Tibial artery (tissue), 4 donors: ENCODE measurements around the gene SDHAF4.

Experiments used
- DNase-seq, 2 donors: peaks; one replicate each; pipeline ENCODE4 v3.0.0-alpha.2; 2019
- H3K27ac ChIP-seq, 2 donors: fragments of 200-600 bp; sonication (generic) in 1 of 2; 1 replicate in 1 of 2; 2 replicates in 1 of 2; pipeline ENCODE4 v1.5.1; 2018 to 2019; ENCODE audit warnings: mild to moderate bottlenecking in 1 of 2
- H3K27me3 ChIP-seq, 2 donors: fragments of 200-600 bp; sonication (generic) in 1 of 2; one replicate each; pipeline versions ENCODE4 v1.5.1 to v1.6.0; 2016 to 2019
- H3K36me3 ChIP-seq, 3 donors: fragments of 200-600 bp; sonication (generic) in 2 of 3; one replicate each; pipeline ENCODE4 v1.5.1; 2016 to 2019; ENCODE audit warnings: mild to moderate bottlenecking in 2 of 3
- H3K4me1 ChIP-seq, 4 donors: fragments of 200-600 bp; sonication (generic) in 2 of 4; 1 replicate in 3 of 4; 2 replicates in 1 of 4; pipeline ENCODE4 v1.5.1; 2016 to 2019
- H3K4me3 ChIP-seq, 2 donors: fragments of 200-600 bp; sonication (generic) in 1 of 2; 1 replicate in 1 of 2; 2 replicates in 1 of 2; pipeline ENCODE4 v1.5.1; 2018 to 2019; ENCODE audit warnings: mild to moderate bottlenecking in 2 of 2
- H3K9me3 ChIP-seq, 3 donors: fragments of 200-600 bp; sonication (generic) in 1 of 3; one replicate each; pipeline ENCODE4 v1.5.1; 2016 to 2019
- CTCF ChIP-seq, 2 experiments: fragments of 200-600 bp in 1 of 2; fragments of 450-650 bp in 1 of 2; IDR thresholded peaks; one replicate each; pipeline ENCODE4 v1.5.1; 2017 to 2019; ENCODE audit warnings: antibody characterized with exemption in 2 of 2, mild to moderate bottlenecking in 1 of 2, moderate library complexity in 1 of 2
- intact Hi-C: fragments of 100-400 bp; cut with DNase I; formaldehyde crosslinking; loops from one replicate; pipeline ENCODE4 v1.15.0; 2023; ENCODE audit warnings: low total_unique reads

The SDHAF4 gene

GRCh38 chr6:70530023-70530422, 36.7 kb upstream of the SDHAF4 start:
- TF ChIP-seq CTCF (IDR thresholded peaks at IDR 0.05): no peak
- Histone ChIP-seq H3K4me3 (no peak overlapping the region), H3K27ac (no peak overlapping the region), H3K36me3 (peaks cover 6 to 34% (median 17%) of the 10 kb centered on the region in 3 donors), H3K4me1 (no peaks in the 10 kb centered on the region), H3K27me3 (no peaks in the 10 kb centered on the region), H3K9me3 (no peaks in the 10 kb centered on the region)
- intact Hi-C loops: no loop called here
- DNase-seq: no peak

GRCh38 chr6:70531133-70531532, 35.6 kb upstream of the SDHAF4 start:
- Histone ChIP-seq H3K4me1 (no peaks in the 10 kb centered on the region), H3K9me3 (no peaks in the 10 kb centered on the region), H3K27me3 (no peaks in the 10 kb centered on the region), H3K36me3 (peaks cover 10 to 39% (median 17%) of the 10 kb centered on the region in 3 donors), H3K4me3 (no peak overlapping the region), H3K27ac (no peak overlapping the region)
- DNase-seq: no peak
- intact Hi-C loops: no loop called here
- no peak for TF ChIP-seq CTCF (IDR thresholded peaks at IDR 0.05)

- H3K27me3 ChIP-seq: no peaks in the 10 kb centered on the region
- no peak for TF ChIP-seq CTCF (IDR thresholded peaks at IDR 0.05)
- no peak overlapping the region for H3K27ac ChIP-seq
- intact Hi-C loops: no loop called here
- DNase-seq: no peak
- H3K36me3 ChIP-seq: peaks cover 18 to 40% (median 21%) of the 10 kb centered on the region in 3 donors
- H3K4me3 ChIP-seq: no peak overlapping the region
- no peaks in the 10 kb centered on the region for H3K4me1 ChIP-seq
- no peaks in the 10 kb centered on the region for H3K9me3 ChIP-seq
These were observed 29.5 kb upstream of the SDHAF4 start for GRCh38 chr6:70537266-70537665.

GRCh38 chr6:70538376-70538775, 28.4 kb upstream of the SDHAF4 start:
- DNase-seq: no peak
- intact Hi-C loops: no loop called here
- no peaks in the 10 kb centered on the region for H3K27me3 ChIP-seq
- H3K9me3 ChIP-seq: no peaks in the 10 kb centered on the region
- no peak overlapping the region for H3K27ac ChIP-seq
- peaks cover 14 to 44% (median 18%) of the 10 kb centered on the region in 3 donors for H3K36me3 ChIP-seq
- no peak for TF ChIP-seq CTCF (IDR thresholded peaks at IDR 0.05)
- no peak overlapping the region for H3K4me3 ChIP-seq
- H3K4me1 ChIP-seq: no peaks in the 10 kb centered on the region

GRCh38 chr6:70547313-70547712, 19.4 kb upstream of the SDHAF4 start:
- peak; percentile 43 to 47 for TF ChIP-seq CTCF (IDR thresholded peaks at IDR 0.05)
- DNase-seq: no peak
- H3K4me3 ChIP-seq: no peak overlapping the region
- H3K27me3 ChIP-seq: no peaks in the 10 kb centered on the region
- H3K9me3 ChIP-seq: no peaks in the 10 kb centered on the region
- H3K4me1 ChIP-seq: peaks cover 0 to 11% (median 2%) of the 10 kb centered on the region in 4 donors
- H3K27ac ChIP-seq: peak overlapping the region; percentile 37 to 44
- H3K36me3 ChIP-seq: peaks cover 0 to 21% (median 0%) of the 10 kb centered on the region in 3 donors
- intact Hi-C loops: no loop called here

GRCh38 chr6:70547905-70548304, 18.8 kb upstream of the SDHAF4 start:
- Histone ChIP-seq H3K9me3 (no peaks in the 10 kb centered on the region), H3K36me3 (peaks cover 0 to 16% (median 0%) of the 10 kb centered on the region in 3 donors), H3K27ac (peak overlapping the region; percentile 37 to 44), H3K4me1 (peaks cover 0 to 17% (median 2%) of the 10 kb centered on the region in 4 donors), H3K4me3 (no peak overlapping the region), H3K27me3 (no peaks in the 10 kb centered on the region)
- no peak for DNase-seq
- intact Hi-C loops: no loop called here
- TF ChIP-seq CTCF (IDR thresholded peaks at IDR 0.05): no peak
